Testis (tissue), 3 donors: ENCODE results near the gene PNPO. TPM values are rescaled to one million over a fixed set of nuclear protein-coding genes. Genes with fewer than 3 reads are reported as not detected.
A peak's percentile ranks its signal among the peaks of the same experiment; 100 is the strongest.

Experiments
- DNase-seq: peaks from one replicate; pipeline ENCODE4 v3.0.0-alpha.2; 2019
- H3K27ac ChIP-seq, 2 donors: fragments of 200-600 bp; sonication (generic); one replicate each; pipeline ENCODE4 v1.5.1; 2019
- H3K27me3 ChIP-seq: fragments of 200-600 bp; sonication (generic); one replicate; pipeline ENCODE4 v1.5.1; 2019
- H3K36me3 ChIP-seq: fragments of 200-600 bp; sonication (generic); one replicate; pipeline ENCODE4 v1.5.1; 2017; ENCODE audit warnings: low read depth; ENCODE audit errors: missing control alignments
- H3K4me1 ChIP-seq: fragments of 200-600 bp; sonication (generic); one replicate; pipeline ENCODE4 v1.5.1; 2019
- H3K4me3 ChIP-seq, 2 donors: fragments of 200-600 bp; sonication (generic); one replicate each; pipeline ENCODE4 v1.5.1; 2017 to 2019
- H3K9me3 ChIP-seq: fragments of 200-600 bp; sonication (generic); one replicate; pipeline ENCODE4 v1.5.1; 2017
- POLR2A ChIP-seq: fragments of 450-650 bp; IDR thresholded peaks from one replicate; pipeline ENCODE4 v1.6.1; 2017; ENCODE audit warnings: antibody characterized with exemption, mild to moderate bottlenecking, moderate library complexity
- WGBS, 2 donors: methylation state at CpG; one replicate each; pipeline ENCODE4 v1.1.5; 2018; 5-methylcytosine and 5-hydroxymethylcytosine counted together
- intact Hi-C: fragments of 100-400 bp; cut with DNase I; formaldehyde crosslinking; loops from one replicate; pipeline ENCODE4 v1.15.1; 2023; ENCODE audit warnings: low total_unique reads
- polyA plus RNA-seq: library from polyadenylated mRNA; stranded (reverse); fragments of 350-450 nt; fragmentation: Illumina TruSeq; extraction: RNeasy Lipid Tissue Mini Kit (QIAGEN cat#74804); gene quantifications from one replicate; pipeline ENCODE4 v1.2.3, GENCODE V29; 2014; ENCODE audit warnings: low read depth, low replicate concordance; ENCODE audit not compliant: insufficient read depth
- total RNA-seq, 2 donors: library from RNA; depleted of rRNA; stranded (reverse); fragments of >200 nt; gene quantifications; one replicate each; pipeline ENCODE4 v1.2.3, GENCODE V29; 2016
- TF ChIP-seq, protein P1 (sequence below), 3 experiments: fragments of 450-650 bp in 2 of 3; fragments of 200-600 bp in 1 of 3; sonication (generic) in 1 of 3; IDR thresholded peaks; one replicate each; pipeline ENCODE4 v1.5.1; 2016 to 2019; ENCODE audit warnings: antibody characterized with exemption in 3 of 3, mild to moderate bottlenecking in 2 of 3, moderate library complexity in 1 of 3

The PNPO gene
- total and polyA plus RNA-seq, 3 donors from 2014 or later: 21.3 to 41.7 (median 37.5) TPM

DNA sequence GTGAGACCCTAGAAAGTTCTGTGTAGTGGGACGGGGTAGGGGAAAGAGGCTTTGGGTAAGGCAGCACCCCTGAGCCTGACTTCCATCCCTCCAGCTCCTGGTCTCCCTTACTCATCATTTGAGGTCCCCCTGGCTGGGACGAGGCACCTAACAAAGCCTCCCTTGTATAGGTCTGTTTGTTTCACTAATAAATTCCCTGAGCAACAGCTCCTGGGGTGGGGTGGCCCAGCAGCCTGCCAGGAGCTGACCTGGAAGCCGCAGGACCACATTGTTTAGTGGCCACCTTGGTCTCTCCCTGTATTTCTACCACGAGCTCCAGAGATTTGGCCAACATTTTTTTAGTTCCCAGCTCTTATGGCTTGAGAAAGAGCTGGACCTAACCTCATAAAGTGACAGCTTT lies 9.1 kb downstream of the PNPO start:
- Histone ChIP-seq H3K9me3 (no peaks in the 10 kb centered on the region), H3K27me3 (no peaks in the 10 kb centered on the region), H3K36me3 (no peaks in the 10 kb centered on the region), H3K4me1 (peaks cover 31% of the 10 kb centered on the region), H3K4me3 (no peak overlapping the region), H3K27ac (no peak overlapping the region)
- intact Hi-C loops: no loop called here
- no peak for DNase-seq
- no peak for TF ChIP-seq POLR2A
- TF ChIP-seq, protein P1, sequence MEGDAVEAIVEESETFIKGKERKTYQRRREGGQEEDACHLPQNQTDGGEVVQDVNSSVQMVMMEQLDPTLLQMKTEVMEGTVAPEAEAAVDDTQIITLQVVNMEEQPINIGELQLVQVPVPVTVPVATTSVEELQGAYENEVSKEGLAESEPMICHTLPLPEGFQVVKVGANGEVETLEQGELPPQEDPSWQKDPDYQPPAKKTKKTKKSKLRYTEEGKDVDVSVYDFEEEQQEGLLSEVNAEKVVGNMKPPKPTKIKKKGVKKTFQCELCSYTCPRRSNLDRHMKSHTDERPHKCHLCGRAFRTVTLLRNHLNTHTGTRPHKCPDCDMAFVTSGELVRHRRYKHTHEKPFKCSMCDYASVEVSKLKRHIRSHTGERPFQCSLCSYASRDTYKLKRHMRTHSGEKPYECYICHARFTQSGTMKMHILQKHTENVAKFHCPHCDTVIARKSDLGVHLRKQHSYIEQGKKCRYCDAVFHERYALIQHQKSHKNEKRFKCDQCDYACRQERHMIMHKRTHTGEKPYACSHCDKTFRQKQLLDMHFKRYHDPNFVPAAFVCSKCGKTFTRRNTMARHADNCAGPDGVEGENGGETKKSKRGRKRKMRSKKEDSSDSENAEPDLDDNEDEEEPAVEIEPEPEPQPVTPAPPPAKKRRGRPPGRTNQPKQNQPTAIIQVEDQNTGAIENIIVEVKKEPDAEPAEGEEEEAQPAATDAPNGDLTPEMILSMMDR (IDR thresholded peaks at IDR 0.05): no peak
- 68 to 92% methylated on average over 4 of the region's 4 CpGs for WGBS, 2 donors

DNA sequence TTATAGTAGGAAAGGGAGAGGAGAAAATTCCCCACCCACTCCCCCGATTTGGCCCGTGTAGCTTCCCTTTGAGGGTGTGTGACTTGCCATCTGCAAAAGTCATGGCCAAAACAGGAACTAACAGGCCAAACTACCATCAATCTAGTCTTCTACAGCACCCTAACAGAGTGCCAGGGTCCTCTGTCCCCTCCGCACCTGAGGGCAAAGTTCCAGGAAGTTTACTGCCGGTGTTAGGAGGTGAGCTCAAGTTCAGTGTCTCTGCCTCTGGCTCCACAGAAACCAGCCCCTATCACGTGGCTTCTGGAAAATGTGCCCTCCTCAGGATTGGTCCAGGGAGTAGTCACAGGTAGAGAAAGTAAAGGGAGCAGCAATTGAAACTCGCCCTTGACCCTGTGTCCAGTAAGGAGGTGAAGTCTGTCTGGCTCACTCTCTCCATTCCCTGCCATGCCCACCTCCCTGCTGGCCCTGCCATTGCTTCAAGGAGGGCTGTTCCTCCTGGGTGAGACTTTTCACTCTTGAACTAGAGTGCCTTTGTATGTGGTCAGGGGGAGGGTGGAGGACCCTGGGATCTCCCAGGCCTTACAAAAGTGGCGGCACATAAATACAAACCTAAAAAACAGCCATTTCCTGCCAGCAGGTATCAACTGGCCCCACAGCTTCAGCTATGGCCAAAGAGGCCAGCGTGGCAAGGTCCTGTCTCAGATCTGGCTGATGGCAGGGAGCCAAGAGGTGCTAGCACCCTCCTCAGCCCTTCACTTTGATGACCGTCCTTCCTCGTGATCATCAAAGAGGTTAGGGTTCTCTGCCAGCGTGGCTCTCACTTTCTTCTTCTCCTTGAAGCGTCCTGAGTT lies 11.0 kb downstream of the PNPO start:
- TF ChIP-seq POLR2A: no peak
- TF ChIP-seq, protein P1 (IDR thresholded peaks at IDR 0.05): no peak
- intact Hi-C loops: no loop called here
- no peak overlapping the region for H3K4me3 ChIP-seq
- H3K9me3 ChIP-seq: no peaks in the 10 kb centered on the region
- no peak overlapping the region for H3K27ac ChIP-seq
- WGBS, 2 donors: 82 to 87% methylated on average over 12 of the region's 12 CpGs
- H3K36me3 ChIP-seq: no peaks in the 10 kb centered on the region
- no peak for DNase-seq
- no peaks in the 10 kb centered on the region for H3K27me3 ChIP-seq
- peaks cover 23% of the 10 kb centered on the region for H3K4me1 ChIP-seq

GRCh38 chr17:47953909-47954308 lies 12.5 kb downstream of the PNPO start:
- Histone ChIP-seq H3K4me1 (peaks cover 20% of the 10 kb centered on the region), H3K36me3 (no peaks in the 10 kb centered on the region), H3K27ac (no peak overlapping the region), H3K4me3 (no peak overlapping the region), H3K27me3 (no peaks in the 10 kb centered on the region), H3K9me3 (no peaks in the 10 kb centered on the region)
- no peak for TF ChIP-seq POLR2A
- TF ChIP-seq, protein P1 (IDR thresholded peaks at IDR 0.05): peak in 1 of 3 experiments; percentile 6
- no peak for DNase-seq
- intact Hi-C loops: no loop called here

DNA sequence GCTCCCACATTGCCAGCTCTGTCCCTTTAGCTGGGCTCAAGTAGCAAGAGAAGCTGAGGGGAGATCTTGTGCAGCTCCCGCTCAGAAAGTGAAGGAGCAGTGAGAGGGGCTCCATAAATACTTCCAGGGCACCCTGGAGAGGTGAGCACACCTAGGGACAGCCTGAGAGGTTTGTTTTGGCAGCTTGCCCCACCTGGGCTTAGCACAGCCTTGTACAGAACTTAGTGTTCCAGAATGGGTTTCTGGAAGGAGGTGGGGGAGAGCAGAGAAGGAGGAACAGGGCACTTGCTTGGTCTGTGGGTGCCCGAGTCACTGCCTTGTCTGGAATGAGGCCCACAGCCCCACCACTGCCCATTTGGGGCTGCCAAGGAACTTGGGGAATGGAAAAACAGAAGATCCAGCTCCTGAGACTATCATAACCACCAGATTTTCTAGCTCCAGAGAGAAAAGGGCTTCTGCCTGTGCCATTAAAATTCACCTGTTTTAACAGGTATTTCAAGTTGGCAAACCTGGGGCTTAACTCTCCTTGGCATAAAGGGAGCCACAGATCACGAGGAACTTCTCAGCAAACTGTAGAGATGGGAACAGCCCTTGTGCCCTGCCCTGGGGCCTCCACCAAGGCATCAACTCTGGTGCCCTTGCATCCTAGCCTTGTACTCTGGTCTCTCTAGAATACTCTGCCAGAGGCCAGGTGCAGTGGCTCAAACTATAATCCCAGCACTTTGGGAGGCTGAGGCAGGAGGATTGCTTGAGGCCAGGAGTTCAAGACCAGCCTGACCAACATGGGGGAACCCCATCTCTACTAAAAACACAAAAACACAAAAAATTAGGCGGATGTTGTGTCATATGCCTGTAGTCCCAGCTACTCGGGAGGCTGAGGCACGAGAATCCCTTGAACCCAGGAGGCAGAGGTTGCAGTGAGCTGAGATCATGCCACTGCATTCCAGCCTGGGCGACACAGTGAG lies 14.4 kb downstream of the PNPO start:
- Histone ChIP-seq H3K27ac (no peak overlapping the region), H3K9me3 (no peaks in the 10 kb centered on the region), H3K36me3 (no peaks in the 10 kb centered on the region), H3K4me1 (peaks cover 7% of the 10 kb centered on the region), H3K27me3 (no peaks in the 10 kb centered on the region), H3K4me3 (no peak overlapping the region)
- TF ChIP-seq, protein P1 (IDR thresholded peaks at IDR 0.05): no peak
- no peak for TF ChIP-seq POLR2A
- 87 to 92% methylated on average over 6 to 7 of the region's 7 CpGs for WGBS, 2 donors
- intact Hi-C loops: no loop called here
- no peak for DNase-seq
